ENCODE results near the gene FGFR2.

- TF ChIP-seq CHD2 (IDR thresholded peaks at IDR 0.05; ENCODE audit: low read length, partially characterized antibody), result no peak
- TF ChIP-seq REST (IDR thresholded peaks at IDR 0.05; ENCODE audit: low read depth, low read length), result no peak
- no peak for TF ChIP-seq PBX3 (IDR thresholded peaks at IDR 0.05)
- no peak for TF ChIP-seq SMC3 (IDR thresholded peaks at IDR 0.05; ENCODE audit: low read depth, low read length)
- no peak for TF ChIP-seq SIN3A (IDR thresholded peaks at IDR 0.05; ENCODE audit: borderline replicate concordance, low read depth, low read length)
- no peak for TF ChIP-seq POLR2AphosphoS5 (IDR thresholded peaks at IDR 0.05; ENCODE audit: low read depth, low read length)
- no peak for TF ChIP-seq CTCF (IDR thresholded peaks at IDR 0.05)
- TF ChIP-seq RAD21 (IDR thresholded peaks at IDR 0.05; ENCODE audit: low read length), result no peak
- TF ChIP-seq EP300 (IDR thresholded peaks at IDR 0.05; ENCODE audit: borderline replicate concordance in 1 of 2, low read depth in 1 of 2, low read length in 1 of 2), result no peak
- TF ChIP-seq MAX (IDR thresholded peaks at IDR 0.05; ENCODE audit: low read depth), result no peak
- no peak for TF ChIP-seq RFX5 (IDR thresholded peaks at IDR 0.05; ENCODE audit: low read length)
- no peak for TF ChIP-seq USF2 (IDR thresholded peaks at IDR 0.05; ENCODE audit: borderline replicate concordance, low read depth, low read length)
These were observed 75.4 kb downstream of the FGFR2 start for GRCh38 chr10:121522831-121523230.

Data from SK-N-SH (cell line).